Measurements from ENCODE around the gene RRAGD.

RRAGD gene

GRCh38 chr6:89339565-89339964 lies 72.5 kb downstream of the RRAGD start:
- no peak overlapping the region for H3K4me3 ChIP-seq (ENCODE audit: control insufficient read depth, low read depth, low read length)
- TF ChIP-seq, protein P1, sequence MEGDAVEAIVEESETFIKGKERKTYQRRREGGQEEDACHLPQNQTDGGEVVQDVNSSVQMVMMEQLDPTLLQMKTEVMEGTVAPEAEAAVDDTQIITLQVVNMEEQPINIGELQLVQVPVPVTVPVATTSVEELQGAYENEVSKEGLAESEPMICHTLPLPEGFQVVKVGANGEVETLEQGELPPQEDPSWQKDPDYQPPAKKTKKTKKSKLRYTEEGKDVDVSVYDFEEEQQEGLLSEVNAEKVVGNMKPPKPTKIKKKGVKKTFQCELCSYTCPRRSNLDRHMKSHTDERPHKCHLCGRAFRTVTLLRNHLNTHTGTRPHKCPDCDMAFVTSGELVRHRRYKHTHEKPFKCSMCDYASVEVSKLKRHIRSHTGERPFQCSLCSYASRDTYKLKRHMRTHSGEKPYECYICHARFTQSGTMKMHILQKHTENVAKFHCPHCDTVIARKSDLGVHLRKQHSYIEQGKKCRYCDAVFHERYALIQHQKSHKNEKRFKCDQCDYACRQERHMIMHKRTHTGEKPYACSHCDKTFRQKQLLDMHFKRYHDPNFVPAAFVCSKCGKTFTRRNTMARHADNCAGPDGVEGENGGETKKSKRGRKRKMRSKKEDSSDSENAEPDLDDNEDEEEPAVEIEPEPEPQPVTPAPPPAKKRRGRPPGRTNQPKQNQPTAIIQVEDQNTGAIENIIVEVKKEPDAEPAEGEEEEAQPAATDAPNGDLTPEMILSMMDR (conservative IDR thresholded peaks at IDR 0.05; ENCODE audit: control insufficient read depth, insufficient read depth, low read depth, low read length) = no peak
- peak; percentile 29 for DNase-seq (ENCODE audit: low read depth)

DNA sequence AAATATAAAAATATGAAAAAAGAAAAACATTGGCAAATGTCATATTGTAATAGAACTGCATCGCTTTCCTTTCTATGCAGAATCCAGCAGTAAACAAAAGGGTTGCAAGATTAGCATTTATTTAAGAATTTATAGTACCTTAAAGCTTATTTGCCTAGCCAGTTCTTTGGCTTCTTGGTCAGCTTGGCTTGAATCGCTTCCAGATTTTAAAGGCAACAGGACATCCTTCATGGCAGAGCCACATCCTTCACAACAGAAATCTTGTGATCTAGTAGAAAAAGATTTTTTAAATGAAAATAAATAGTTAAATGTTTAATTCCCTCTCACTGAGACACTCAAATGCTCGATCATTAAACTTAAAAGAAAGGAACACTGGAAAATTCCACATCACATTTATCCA lies 76.9 kb downstream of the RRAGD start:
- DNase-seq (ENCODE audit: low read depth) = no peak
- TF ChIP-seq, protein P1 (conservative IDR thresholded peaks at IDR 0.05; ENCODE audit: control insufficient read depth, insufficient read depth, low read depth, low read length) = no peak

GRCh38 chr6:89330910-89331309 lies 81.2 kb downstream of the RRAGD start:
- no peak for DNase-seq (ENCODE audit: low read depth)
- TF ChIP-seq, protein P1 (conservative IDR thresholded peaks at IDR 0.05; ENCODE audit: control insufficient read depth, insufficient read depth, low read depth, low read length) = no peak
- no peak overlapping the region for H3K4me3 ChIP-seq (ENCODE audit: control insufficient read depth, low read depth, low read length)

More for the DNA sequence above, 76.9 kb downstream of the RRAGD start:
- H3K4me3 ChIP-seq (ENCODE audit: control insufficient read depth, low read depth, low read length) = no peak overlapping the region

DNA sequence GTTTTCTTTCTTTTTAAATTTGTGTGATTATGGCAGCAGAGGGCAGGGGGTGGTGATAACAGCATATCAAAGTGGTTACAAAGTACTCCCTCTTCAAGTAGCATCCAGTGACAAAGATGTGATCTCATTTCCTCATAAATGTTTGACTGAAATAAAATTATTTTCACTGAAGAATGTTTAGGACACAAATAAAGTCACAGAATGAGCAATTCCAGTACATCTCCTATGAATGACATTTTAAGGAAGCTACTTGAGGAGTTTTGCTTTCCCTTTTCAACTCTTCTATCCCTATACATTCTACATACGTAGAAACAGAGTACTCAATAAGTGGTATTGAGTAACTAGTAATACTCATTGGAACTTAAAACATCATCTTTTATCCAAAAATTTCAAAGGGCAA lies 83.1 kb downstream of the RRAGD start:
- H3K4me3 ChIP-seq (ENCODE audit: control insufficient read depth, low read depth, low read length) = no peak overlapping the region
- TF ChIP-seq, protein P1 (conservative IDR thresholded peaks at IDR 0.05; ENCODE audit: control insufficient read depth, insufficient read depth, low read depth, low read length) = no peak
- DNase-seq (ENCODE audit: low read depth) = no peak

DNA sequence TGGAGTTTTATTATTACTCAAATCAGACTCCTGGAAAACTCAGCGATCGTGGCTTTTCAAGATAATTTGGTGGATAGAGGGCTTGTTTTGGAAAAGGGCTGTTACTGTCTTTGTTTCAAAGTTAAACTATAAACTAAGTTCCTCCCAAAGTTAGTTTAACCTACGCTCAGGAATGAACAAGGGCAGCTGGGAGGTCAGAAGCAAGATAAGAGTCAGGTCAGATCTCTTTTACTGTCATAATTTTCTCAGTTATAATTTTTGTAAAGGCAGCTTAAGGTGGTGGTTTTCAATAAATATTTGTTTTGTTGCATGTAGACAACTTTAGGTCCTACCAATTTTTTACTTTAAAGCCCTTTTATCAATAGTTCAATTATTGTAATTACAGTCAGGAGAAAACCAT lies 87.8 kb downstream of the RRAGD start:
- no peak for DNase-seq (ENCODE audit: low read depth)
- no peak overlapping the region for H3K4me3 ChIP-seq (ENCODE audit: control insufficient read depth, low read depth, low read length)
- TF ChIP-seq, protein P1 (conservative IDR thresholded peaks at IDR 0.05; ENCODE audit: control insufficient read depth, insufficient read depth, low read depth, low read length) = no peak

- TF ChIP-seq, protein P1 (conservative IDR thresholded peaks at IDR 0.05; ENCODE audit: control insufficient read depth, insufficient read depth, low read depth, low read length) = no peak
- no peak overlapping the region for H3K4me3 ChIP-seq (ENCODE audit: control insufficient read depth, low read depth, low read length)
- DNase-seq (ENCODE audit: low read depth) = peak; percentile 76
These were observed 88.5 kb downstream of the RRAGD start for GRCh38 chr6:89323511-89323971.

Data from fibroblast of mammary gland (primary cell).